SJCRH30 (cell line): ENCODE measurements around the gene ZSWIM5. TPM values are rescaled to one million over a fixed set of nuclear protein-coding genes. Genes with fewer than 3 reads are reported as not detected.

Source experiments
- DNase-seq, 2 experiments: peaks; one replicate each; pipeline ENCODE4 v3.0.0-alpha.2; 2015 to 2020
- H3K27ac ChIP-seq: fragments of 250-450 bp; sonication (Bioruptor Pico); 2 replicates; pipeline ENCODE4 v1.5.1; 2020; ENCODE audit warnings: mild to moderate bottlenecking, moderate library complexity
- H3K27me3 ChIP-seq: fragments of 250-450 bp; sonication (Bioruptor Pico); 2 replicates; pipeline ENCODE4 v1.5.1; 2020; ENCODE audit warnings: mild to moderate bottlenecking, moderate library complexity
- H3K36me3 ChIP-seq: fragments of 250-450 bp; sonication (Bioruptor Pico); 2 replicates; pipeline ENCODE4 v1.5.1; 2020; ENCODE audit warnings: mild to moderate bottlenecking, moderate library complexity
- H3K4me1 ChIP-seq: fragments of 250-450 bp; sonication (Bioruptor Pico); 2 replicates; pipeline ENCODE4 v1.5.1; 2020; ENCODE audit warnings: mild to moderate bottlenecking, moderate library complexity
- H3K4me3 ChIP-seq: fragments of 250-450 bp; sonication (Bioruptor Pico); 2 replicates; pipeline ENCODE4 v1.5.1; 2020; ENCODE audit warnings: mild to moderate bottlenecking, moderate library complexity
- H3K9me3 ChIP-seq: fragments of 250-450 bp; sonication (Bioruptor Pico); replicated peaks from 2 replicates; pipeline ENCODE4 v1.5.1; 2020; ENCODE audit warnings: mild to moderate bottlenecking, moderate library complexity
- total RNA-seq: library from RNA; depleted of rRNA; stranded (reverse); fragments of >200 nt; shearing (Covaris generic); gene quantifications from 2 replicates; pipeline ENCODE4 v1.2.3, GENCODE V29; 2014

ZSWIM5 gene
- total RNA-seq, 1 experiment from 2014 or later, result 0.18 TPM

DNA sequence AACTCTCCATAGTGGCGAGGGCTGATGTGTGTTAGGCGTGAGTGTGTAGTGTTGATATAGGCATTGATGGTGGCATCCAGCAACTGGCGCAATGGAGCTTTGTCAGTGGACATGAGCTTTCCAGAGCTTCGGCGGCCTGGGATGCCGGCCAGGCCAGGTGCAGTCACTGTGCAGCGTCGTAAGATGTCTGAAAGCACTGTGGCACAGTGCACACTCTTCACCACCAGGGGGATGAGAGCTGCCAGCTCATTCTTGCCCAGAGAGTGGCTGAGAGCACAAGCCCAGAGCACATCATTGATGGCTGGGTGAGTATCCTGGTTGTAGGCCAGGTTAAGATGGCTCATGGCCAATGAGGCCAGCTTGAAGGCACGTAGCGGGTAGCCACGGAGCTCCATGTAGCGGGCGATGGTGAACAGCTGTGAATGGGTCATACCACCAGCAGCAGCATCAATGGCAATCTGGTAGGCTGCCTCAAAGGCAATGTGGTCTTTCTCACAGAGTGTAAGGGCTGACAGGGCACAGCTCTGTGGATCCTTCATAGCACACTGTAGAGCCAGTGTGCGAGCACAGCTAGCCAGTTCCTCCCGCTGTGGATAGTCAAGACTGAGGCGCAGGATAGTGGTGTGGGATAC is 187.7 kb downstream of the ZSWIM5 start:
- H3K27ac ChIP-seq, result no peak overlapping the region
- H3K36me3 ChIP-seq, result peaks cover 5% of the 10 kb centered on the region; the same call in 1 of the 2 replicates
- no peaks in the 10 kb centered on the region for H3K4me1 ChIP-seq
- peak; percentile 59 to 77 for DNase-seq
- H3K9me3 ChIP-seq, result 0 out of 2 replicates have a peak, but pooled peaks cover 4% of the 10 kb centered on the region
- 0 out of 2 replicates have a peak, but pooled peaks cover 5% of the 10 kb centered on the region for H3K27me3 ChIP-seq
- no peak overlapping the region for H3K4me3 ChIP-seq

DNA sequence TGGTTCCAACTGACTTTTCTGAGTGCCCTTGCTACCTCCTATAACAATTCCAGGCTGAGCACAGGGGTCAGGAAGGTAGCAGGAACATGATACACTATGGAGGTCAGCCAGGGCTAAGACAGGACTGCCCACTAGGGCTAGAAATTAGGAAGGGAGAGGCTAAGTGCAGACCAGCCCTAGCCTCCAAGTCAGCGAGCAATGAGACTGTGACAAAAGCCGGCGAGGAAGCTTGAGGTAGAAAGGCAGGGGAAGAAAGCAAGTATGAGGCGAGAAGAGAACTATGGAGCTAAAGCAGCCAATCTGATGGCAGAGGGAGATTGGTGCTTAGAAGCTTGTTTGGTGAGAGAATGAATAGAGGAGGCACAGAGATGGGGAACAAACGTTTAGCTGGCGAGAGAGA is 189.6 kb downstream of the ZSWIM5 start:
- Histone ChIP-seq H3K9me3 (no peaks in the 10 kb centered on the region), H3K36me3 (peaks cover 5% of the 10 kb centered on the region; the same call in 1 of the 2 replicates), H3K27ac (no peak overlapping the region)

GRCh38 chr1:45016090-45016697 is 190.2 kb downstream of the ZSWIM5 start:
- H3K36me3 ChIP-seq, result peaks cover 5% of the 10 kb centered on the region; the same call in 1 of the 2 replicates
- no peak overlapping the region for H3K27ac ChIP-seq
- DNase-seq, result no peak
- 0 out of 2 replicates have a peak, but pooled peaks cover 1% of the 10 kb centered on the region for H3K27me3 ChIP-seq
- no peaks in the 10 kb centered on the region for H3K9me3 ChIP-seq
- no peaks in the 10 kb centered on the region for H3K4me1 ChIP-seq
- no peak overlapping the region for H3K4me3 ChIP-seq

More for the DNA sequence above, 189.6 kb downstream of the ZSWIM5 start:
- Histone ChIP-seq H3K4me1 (no peaks in the 10 kb centered on the region), H3K27me3 (0 out of 2 replicates have a peak, but pooled peaks cover 5% of the 10 kb centered on the region), H3K4me3 (no peak overlapping the region)
- no peak for DNase-seq

DNA sequence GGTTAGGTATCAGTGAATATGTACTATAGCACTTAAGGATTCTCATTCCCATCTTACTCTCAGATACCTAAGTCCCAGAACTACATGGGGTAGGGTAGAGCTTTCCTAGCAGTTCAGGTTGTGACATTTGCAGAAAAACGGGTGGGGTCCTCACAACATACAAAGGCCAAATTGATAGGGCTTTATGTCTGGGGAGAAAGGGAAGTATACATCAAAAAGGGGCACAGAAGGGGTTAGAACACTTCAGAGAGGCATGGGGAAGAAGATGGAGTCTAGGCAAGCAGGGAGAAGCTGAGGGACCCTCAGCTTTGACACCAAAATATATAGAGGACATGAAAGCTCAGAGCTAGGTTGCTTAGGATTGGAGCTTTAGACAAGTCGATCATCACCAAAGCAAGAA is 190.7 kb downstream of the ZSWIM5 start:
- H3K4me1 ChIP-seq, result no peaks in the 10 kb centered on the region
- DNase-seq, result no peak
- H3K9me3 ChIP-seq, result no peaks in the 10 kb centered on the region
- no peak overlapping the region for H3K27ac ChIP-seq
- H3K36me3 ChIP-seq, result peaks cover 5% of the 10 kb centered on the region; the same call in 1 of the 2 replicates
- no peak overlapping the region for H3K4me3 ChIP-seq
- H3K27me3 ChIP-seq, result no peaks in the 10 kb centered on the region

DNA sequence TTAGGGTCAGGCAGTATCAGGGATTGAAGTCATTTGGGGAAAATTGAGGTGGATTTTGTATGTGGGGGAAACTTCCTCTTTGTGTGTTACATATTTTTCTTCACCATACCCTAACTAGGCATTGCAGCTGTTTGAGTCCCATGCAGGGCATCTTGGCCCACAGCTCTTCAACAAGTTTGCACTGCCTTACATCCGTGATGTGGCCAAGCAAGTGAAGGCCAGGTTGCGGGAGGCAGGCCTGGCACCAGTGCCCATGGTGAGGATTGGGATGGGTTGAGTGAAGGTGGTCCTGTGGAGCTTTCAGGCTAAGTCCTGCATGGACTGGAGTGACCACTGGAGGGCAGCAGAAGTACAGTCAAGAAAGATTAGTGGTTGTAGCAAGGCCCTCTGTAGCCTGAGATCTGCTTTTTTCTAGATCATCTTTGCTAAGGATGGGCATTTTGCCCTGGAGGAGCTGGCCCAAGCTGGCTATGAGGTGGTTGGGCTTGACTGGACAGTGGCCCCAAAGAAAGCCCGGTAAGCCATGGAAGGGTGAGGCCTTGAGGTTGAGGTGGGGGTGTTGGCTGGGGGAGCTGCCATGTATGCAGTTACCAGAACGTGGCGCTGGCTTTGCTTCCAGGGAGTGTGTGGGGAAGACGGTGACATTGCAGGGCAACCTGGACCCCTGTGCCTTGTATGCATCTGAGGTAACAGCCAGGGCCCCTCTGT is 191.9 kb downstream of the ZSWIM5 start:
- peak; percentile 83 to 92 for DNase-seq
- no peak overlapping the region for H3K27ac ChIP-seq

GRCh38 chr1:45013551-45014209 is 192.7 kb downstream of the ZSWIM5 start:
- Histone ChIP-seq H3K36me3 (peaks cover 5% of the 10 kb centered on the region; the same call in 1 of the 2 replicates), H3K9me3 (no peaks in the 10 kb centered on the region), H3K27me3 (no peaks in the 10 kb centered on the region), H3K4me3 (no peak overlapping the region), H3K4me1 (no peaks in the 10 kb centered on the region), H3K27ac (no peak overlapping the region)
- DNase-seq, result no peak

More for the DNA sequence above, 191.9 kb downstream of the ZSWIM5 start:
- H3K4me1 ChIP-seq, result no peaks in the 10 kb centered on the region
- no peaks in the 10 kb centered on the region for H3K9me3 ChIP-seq
- peaks cover 5% of the 10 kb centered on the region; the same call in 1 of the 2 replicates for H3K36me3 ChIP-seq
- no peak overlapping the region for H3K4me3 ChIP-seq
- no peaks in the 10 kb centered on the region for H3K27me3 ChIP-seq

GRCh38 chr1:45012639-45013278 is 193.6 kb downstream of the ZSWIM5 start:
- H3K4me3 ChIP-seq, result peak overlapping the region; percentile 92
- H3K4me1 ChIP-seq, result no peaks in the 10 kb centered on the region

DNA sequence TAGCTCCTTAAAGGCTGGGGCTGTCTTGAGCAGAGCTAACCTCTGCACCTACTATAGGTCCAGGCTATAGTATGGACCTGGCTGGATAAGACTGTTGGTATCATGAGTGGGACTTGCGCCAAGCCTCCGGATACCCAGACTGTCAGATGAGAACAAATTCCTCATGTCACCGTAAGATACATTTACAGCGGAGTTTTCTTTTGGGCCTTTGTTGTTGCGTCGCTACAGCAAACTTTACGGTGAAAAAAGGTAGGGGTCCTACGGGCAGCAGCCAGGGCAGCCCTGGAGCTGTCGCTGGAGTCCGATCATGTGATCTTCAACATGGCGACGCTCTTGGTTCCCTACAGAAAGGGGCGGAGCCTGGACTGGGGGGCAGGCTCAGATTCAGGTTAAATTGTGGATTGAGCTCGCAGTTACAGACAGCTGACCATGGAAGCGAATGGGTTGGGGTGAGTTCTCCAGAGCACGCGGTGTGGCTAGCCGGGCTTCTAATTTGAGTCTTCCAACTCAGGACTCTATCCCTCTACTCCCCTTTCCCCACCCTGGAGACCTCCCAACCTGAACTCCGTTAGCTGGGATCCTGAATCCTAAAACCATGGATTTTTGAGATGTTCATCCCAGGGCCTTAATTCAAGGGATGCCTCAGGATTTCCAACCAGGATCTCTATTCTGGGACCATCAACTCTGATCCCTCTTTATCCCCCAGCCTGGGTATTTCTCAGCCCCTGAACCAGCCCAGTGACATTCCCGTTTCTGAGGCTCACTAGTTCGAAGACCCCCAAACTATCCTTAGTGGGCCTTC is 194.4 kb downstream of the ZSWIM5 start, which contains the start of gene UROD:
UROD (plus strand) TSS at position 418 of the 802 bp plus-strand sequence; CDS start at position 430, 12 bp downstream.
- Histone ChIP-seq H3K4me3 (peak within 1 kb of the TSS; percentile 92), H3K36me3 (peaks cover 6% of the 10 kb centered on the region), H3K9me3 (no peaks in the 10 kb centered on the region), H3K27ac (peak within 1 kb of the TSS; percentile 59), H3K27me3 (no peaks in the 10 kb centered on the region), H3K4me1 (no peaks in the 10 kb centered on the region)
- peak; percentile 96 to 98 for DNase-seq

More at GRCh38 chr1:45012639-45013278, 193.6 kb downstream of the ZSWIM5 start:
- Histone ChIP-seq H3K27me3 (no peaks in the 10 kb centered on the region), H3K36me3 (peaks cover 5% of the 10 kb centered on the region; the same call in 1 of the 2 replicates), H3K9me3 (no peaks in the 10 kb centered on the region), H3K27ac (peak overlapping the region; percentile 49)
- DNase-seq, result peak; percentile 72 to 78

- Histone ChIP-seq H3K36me3 (peaks cover 13% of the 10 kb centered on the region), H3K9me3 (no peaks in the 10 kb centered on the region), H3K27me3 (no peaks in the 10 kb centered on the region), H3K4me1 (no peaks in the 10 kb centered on the region), H3K27ac (peak within 1 kb of the TSS; percentile 59), H3K4me3 (peak within 1 kb of the TSS; percentile 92)
- peak; percentile 92 to 95 for DNase-seq
Observed at GRCh38 chr1:45010855-45011811, 195.3 kb downstream of the ZSWIM5 start, which contains the start of gene HECTD3. TSS of gene HECTD3 (minus strand) at chr1:45011324. CDS start at chr1:45011257, 67 bp downstream.

GRCh38 chr1:45009956-45010854 is 196.2 kb downstream of the ZSWIM5 start:
- Histone ChIP-seq H3K27ac (peak overlapping the region; percentile 59), H3K9me3 (no peaks in the 10 kb centered on the region), H3K4me3 (peak overlapping the region; percentile 92), H3K27me3 (no peaks in the 10 kb centered on the region), H3K4me1 (no peaks in the 10 kb centered on the region), H3K36me3 (peaks cover 18% of the 10 kb centered on the region)
- DNase-seq, result peak in 1 of 2 experiments; percentile 27

DNA sequence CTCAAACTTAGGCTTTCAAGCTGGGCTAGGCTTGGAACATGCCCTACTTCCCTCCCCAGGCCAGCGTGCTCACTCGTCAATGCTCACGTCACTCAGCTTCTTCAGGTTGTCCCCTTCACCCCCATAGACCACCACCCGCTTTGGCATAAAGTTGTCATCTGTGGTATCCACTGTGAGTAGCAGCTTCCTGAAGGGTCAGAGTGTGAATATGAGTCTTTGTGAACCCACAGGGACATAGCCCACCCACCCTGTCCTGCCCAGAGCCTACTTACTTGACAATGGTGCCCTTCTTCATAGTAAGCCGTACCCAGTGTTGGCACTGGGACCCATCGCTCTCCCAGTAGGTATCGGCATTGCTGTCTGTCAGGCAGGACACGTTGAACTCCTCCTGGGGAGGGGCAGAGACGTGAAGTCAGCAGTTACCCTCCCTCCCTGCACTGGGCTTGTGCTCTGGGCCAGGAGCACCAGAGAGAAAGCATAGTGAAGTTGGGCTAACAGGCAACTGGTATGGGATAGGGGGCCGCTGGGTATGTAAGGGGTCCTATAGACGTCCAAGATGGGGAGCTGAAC is 197.0 kb downstream of the ZSWIM5 start:
- H3K27me3 ChIP-seq, result no peaks in the 10 kb centered on the region
- no peak overlapping the region for H3K27ac ChIP-seq
- H3K4me1 ChIP-seq, result no peaks in the 10 kb centered on the region
- no peak overlapping the region for H3K4me3 ChIP-seq
- H3K9me3 ChIP-seq, result no peaks in the 10 kb centered on the region
- DNase-seq, result no peak
- peaks cover 16% of the 10 kb centered on the region for H3K36me3 ChIP-seq
